GM18861 (cell line): ENCODE results near the gene RGPD5.
"Not testable (repeated sequence)": the region's sequence is repeated elsewhere in the genome, so short reads cannot be mapped to it uniquely, and the experiment has no call there.

Source experiments
- ATAC-seq: cut with Tn5 transposase; IDR thresholded peaks from one replicate; pipeline ENCODE4 v1.9.1; 2021; ENCODE audit not compliant: unreplicated experiment

Gene RGPD5

DNA sequence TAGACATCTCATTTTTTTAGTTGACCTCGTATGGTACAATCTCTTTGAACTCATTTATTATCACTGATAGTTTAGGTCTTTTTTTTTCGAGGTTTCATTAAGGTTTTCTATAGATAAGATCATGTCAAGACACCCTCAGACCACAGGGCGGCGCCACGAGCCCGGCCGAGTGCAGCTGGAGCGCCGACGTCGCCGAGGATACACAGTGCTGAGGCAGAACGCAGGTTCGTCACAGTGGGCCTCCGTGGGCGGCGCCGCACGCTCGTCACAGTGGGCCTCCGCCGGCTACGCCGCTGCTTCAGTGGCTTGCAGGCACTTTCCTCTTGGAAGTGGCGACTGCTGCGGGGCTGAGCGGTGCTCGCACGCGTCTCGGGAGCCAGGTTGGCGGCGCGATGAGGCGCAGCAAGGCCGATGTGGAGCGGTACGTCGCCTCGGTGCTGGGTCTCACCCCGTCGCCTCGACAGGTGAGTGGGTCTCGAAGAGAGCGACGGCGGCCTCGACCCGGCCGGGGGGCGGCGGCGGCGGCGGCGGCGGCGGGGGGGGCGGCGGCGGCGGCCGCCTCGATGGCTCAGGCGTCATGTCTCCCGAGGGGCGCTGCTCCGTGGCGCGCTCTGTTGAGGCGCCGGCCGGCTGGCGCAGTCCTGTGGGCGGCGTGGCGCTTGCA is at the start of gene RGPD5:
TSS of gene RGPD5 (plus strand) at position 232 of the 664 bp plus-strand sequence. CDS start at position 393, 161 bp downstream.
- peak; percentile 93 for ATAC-seq

DNA sequence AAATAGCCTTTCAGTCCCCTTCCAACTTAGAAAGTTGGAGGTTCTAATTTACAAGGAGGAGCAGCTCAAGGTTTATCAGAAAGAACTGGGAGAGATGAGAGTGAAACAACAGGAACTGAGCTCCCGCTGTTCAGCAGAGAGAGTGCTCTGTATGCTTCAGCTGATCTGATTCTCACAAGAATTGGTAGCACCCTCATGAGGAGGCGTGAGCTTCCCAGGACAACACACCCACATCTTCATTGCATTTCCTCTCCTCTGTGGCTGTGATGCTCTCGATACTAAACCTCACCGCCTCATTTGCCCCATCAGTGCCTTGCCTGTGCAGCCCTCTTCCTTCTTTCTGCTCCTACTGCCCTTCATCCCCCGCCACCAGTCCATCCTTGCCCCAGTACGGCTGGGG is 42.5 kb upstream of the RGPD5 start:
- ATAC-seq, result not testable (repeated sequence)

DNA sequence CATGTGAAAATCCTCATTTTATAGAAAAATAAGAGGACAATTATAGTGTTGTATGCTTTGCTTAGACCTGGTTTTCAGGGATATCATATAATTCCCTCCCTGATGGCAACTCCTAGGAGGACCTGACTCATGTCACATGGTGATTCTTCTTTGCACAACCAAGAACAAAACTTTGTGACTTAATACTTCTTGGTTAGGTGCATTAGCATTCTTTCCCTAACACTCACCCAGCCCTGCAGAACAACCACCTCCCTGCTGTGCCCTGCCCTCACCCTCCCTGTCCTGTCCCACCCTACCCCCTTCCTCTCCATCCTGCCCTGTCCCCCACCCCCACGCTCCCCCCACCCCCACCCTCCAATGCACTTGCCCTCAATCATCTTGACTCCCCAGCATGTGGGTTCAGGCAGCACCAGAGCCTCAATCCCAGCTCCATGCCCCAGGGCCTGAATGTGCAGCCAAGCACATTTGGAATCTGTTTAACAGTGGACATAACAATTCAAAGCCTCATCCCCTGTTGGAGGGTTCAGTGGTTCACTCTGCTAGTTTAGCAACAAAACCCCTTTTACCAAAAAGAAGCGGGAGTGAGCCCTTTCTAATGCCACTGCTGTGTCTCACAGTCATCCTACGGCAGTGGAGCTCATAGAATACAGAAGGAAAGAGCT is 36.8 kb upstream of the RGPD5 start:
- not testable (repeated sequence) for ATAC-seq

GRCh38 chr2:109760265-109761042 is 33.7 kb upstream of the RGPD5 start:
- not testable (repeated sequence) for ATAC-seq

- not testable (repeated sequence) for ATAC-seq
These were observed 33.1 kb upstream of the RGPD5 start for GRCh38 chr2:109761043-109761454.

- not testable (repeated sequence) for ATAC-seq
These were observed 32.1 kb upstream of the RGPD5 start for GRCh38 chr2:109761976-109762375.

GRCh38 chr2:109766074-109766473 is 28.0 kb upstream of the RGPD5 start:
- not testable (repeated sequence) for ATAC-seq

- not testable (repeated sequence) for ATAC-seq
These were observed 27.1 kb upstream of the RGPD5 start for GRCh38 chr2:109766886-109767578.

DNA sequence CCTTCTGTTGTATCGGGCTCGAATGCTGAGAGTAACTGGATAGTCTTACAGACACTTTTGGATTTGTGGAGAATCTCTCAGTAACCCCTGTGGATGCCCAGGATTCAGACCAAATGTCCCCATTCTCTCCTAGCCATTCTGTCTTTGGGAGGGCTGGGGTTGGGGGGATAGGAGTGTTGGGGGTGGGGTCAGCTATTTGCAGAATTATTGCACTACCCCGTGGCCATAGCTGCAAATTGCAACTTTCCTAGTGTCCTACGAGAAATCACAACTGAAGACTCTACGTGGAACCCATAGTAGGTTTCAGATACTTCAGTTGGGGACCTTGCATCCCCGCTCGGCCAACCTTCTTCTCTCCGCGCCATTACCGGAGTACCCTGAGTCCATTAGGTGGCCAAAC is 25.2 kb upstream of the RGPD5 start:
- ATAC-seq, result not testable (repeated sequence)

- not testable (repeated sequence) for ATAC-seq
These were observed 15.0 kb upstream of the RGPD5 start for GRCh38 chr2:109779118-109779517.

GRCh38 chr2:109781147-109781816 is 12.8 kb upstream of the RGPD5 start:
- ATAC-seq, result not testable (repeated sequence)

GRCh38 chr2:109782446-109782993 is 11.6 kb upstream of the RGPD5 start:
- not testable (repeated sequence) for ATAC-seq

- not testable (repeated sequence) for ATAC-seq
These were observed 2.4 kb upstream of the RGPD5 start for GRCh38 chr2:109791530-109792279.

- peak; percentile 71 for ATAC-seq
These were observed 1.4 kb upstream of the RGPD5 start for GRCh38 chr2:109792659-109793058.

DNA sequence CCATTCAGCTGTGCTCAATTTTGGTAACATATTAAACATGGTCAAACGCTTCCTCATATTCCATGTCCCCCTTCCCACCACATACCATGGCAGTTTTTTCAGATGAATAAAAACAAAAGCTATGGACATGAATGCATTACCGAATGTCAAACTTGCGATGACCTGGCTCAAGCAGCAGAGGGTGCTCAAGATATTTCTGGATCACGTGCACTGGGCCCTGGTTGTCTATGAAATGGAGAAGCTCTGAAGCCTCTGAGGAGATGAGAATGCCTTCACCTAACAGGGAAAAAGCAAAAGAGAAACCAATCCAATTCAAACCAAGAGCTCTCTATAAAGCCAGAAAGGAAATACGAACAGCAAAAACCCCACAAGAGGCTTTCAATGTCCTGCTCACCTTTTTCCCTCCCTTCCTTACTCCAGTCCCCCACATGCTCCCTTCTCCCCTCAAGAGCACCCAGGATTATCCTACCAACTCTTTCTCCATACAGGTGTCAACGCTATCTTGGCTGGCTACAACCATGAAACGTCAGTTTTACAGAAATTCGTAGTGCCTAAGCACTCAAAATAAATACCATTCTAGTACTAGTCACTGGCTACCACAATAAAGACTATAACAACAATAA is 77.1 kb downstream of the RGPD5 start:
- ATAC-seq, result peak; percentile 80

GRCh38 chr2:109876625-109877024 is 82.5 kb downstream of the RGPD5 start:
- not testable (repeated sequence) for ATAC-seq

- not testable (repeated sequence) for ATAC-seq
These were observed 88.0 kb downstream of the RGPD5 start for GRCh38 chr2:109882112-109882511.

DNA sequence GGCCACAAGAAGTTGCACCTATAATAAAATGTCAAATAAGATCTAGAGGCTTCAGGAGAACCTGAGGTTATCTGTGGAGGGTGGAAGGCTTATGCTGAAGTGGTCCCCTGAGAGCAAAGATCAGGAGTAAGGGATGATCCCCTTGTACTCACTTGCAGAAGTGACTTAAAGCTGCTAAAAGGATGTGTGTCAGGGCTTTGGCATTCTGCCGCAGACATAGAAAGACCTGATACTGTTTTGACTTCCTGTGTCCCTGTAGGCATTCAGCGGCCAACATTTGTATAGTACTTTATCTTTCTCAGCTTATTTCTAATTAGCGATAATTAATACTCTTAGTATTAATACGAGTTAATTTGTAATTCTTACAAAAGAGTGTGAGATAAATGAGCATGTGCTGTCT is 94.3 kb downstream of the RGPD5 start:
- not testable (repeated sequence) for ATAC-seq

DNA sequence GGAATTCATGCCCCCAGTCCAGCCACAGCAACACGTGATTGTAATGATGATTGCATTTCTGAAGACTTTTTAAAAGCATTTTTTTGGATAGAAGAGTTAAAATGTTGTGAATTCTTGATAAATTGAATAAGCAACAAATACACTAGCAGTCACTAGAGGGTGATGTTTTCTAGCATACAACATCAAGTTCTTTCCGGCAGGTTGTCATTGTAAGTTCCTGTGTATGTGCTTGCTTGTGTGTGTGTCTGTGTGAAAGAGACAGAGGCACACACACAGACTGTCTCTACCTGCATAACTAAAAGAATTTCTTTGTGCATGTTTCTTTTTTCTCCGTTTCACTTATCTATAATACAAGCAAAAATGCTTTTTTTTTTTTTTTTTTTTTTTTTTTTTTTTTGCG is 95.8 kb downstream of the RGPD5 start:
- ATAC-seq, result not testable (repeated sequence)
